GM12878 (cell line): ENCODE measurements around the gene MAP3K1.

Experiments used
- CBX3 ChIP-seq: fragments of 200-600 bp; sonication (generic); IDR thresholded peaks from 2 replicates; pipeline ENCODE4 v1.6.1; 2016; ENCODE audit warnings: low read depth, borderline replicate concordance
- CHD2 ChIP-seq: IDR thresholded peaks from 2 replicates; pipeline ENCODE4 v1.6.1; 2011; ENCODE audit warnings: low read depth, low read length, improper control_type of control experiment, borderline replicate concordance
- CHD4 ChIP-seq: fragments of 200-600 bp; sonication (generic); IDR thresholded peaks from 2 replicates; pipeline ENCODE4 v1.6.1; 2016; ENCODE audit warnings: mild to moderate bottlenecking
- GATAD2B ChIP-seq: fragments of 450-650 bp; conservative IDR thresholded peaks from 2 replicates; pipeline ENCODE4 v1.6.1; 2017; ENCODE audit warnings: low read depth, mild to moderate bottlenecking, moderate library complexity
- TF ChIP-seq, protein P1 (sequence below): fragments of 450-650 bp; IDR thresholded peaks from 2 replicates; pipeline ENCODE4 v1.6.1; 2018; ENCODE audit warnings: borderline replicate concordance, mild to moderate bottlenecking; ENCODE audit not compliant: partially characterized antibody

DNA sequence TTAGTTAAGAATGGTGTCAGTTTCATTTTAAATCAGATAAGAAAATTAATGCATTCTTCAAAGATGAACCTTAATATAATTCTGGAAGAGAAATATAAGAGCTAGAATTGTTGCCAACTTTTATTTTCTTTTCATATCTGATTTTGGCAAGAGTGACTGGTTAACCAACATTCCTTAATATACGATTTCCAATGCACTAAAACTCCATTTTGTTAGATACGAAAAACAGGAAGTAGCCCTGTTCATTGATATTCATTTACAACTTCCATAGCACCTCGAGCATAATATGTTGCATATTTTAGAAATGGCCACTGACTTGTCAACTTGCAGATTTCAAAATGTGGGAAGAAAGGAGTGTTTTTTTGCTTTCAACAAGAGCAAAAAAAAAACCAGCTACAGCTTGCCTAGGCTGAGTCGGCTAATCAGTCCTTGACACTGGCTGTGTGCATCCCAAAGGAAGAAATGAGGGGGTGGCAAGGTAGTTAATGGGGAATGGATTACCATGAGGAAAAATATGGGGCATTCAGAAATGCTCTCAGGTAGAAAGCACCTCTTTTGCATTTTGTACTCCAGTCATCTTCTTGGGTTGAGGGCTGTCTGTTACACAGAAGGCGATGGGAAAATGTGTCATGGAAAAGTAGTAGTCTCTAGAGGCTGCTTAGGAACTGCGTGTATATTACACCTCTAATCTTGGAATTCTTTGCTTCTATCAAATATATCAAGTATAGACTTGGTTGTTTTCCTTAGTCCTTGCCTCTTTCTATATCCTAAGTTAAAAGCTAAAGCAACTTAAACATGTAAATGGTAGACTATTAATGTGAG, 3.9 kb downstream of the MAP3K1 start:
- TF ChIP-seq CHD2 = no peak
- no peak for TF ChIP-seq CHD4
- TF ChIP-seq GATAD2B = no peak
- TF ChIP-seq, protein P1, sequence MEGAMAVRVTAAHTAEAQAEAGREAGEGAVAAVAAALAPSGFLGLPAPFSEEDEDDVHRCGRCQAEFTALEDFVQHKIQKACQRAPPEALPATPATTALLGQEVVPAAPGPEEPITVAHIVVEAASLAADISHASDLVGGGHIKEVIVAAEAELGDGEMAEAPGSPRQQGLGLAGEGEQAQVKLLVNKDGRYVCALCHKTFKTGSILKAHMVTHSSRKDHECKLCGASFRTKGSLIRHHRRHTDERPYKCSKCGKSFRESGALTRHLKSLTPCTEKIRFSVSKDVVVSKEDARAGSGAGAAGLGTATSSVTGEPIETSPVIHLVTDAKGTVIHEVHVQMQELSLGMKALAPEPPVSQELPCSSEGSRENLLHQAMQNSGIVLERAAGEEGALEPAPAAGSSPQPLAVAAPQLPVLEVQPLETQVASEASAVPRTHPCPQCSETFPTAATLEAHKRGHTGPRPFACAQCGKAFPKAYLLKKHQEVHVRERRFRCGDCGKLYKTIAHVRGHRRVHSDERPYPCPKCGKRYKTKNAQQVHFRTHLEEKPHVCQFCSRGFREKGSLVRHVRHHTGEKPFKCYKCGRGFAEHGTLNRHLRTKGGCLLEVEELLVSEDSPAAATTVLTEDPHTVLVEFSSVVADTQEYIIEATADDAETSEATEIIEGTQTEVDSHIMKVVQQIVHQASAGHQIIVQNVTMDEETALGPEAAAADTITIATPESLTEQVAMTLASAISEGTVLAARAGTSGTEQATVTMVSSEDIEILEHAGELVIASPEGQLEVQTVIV = no peak
- TF ChIP-seq CBX3 = no peak
